ENCODE results near the gene ZCWPW2.

Gene ZCWPW2, protein sequence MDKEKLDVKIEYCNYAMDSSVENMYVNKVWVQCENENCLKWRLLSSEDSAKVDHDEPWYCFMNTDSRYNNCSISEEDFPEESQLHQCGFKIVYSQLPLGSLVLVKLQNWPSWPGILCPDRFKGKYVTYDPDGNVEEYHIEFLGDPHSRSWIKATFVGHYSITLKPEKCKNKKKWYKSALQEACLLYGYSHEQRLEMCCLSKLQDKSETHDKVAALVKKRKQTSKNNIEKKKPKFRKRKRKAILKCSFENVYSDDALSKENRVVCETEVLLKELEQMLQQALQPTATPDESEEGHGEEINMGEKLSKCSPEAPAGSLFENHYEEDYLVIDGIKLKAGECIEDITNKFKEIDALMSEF

GRCh38 chr3:28348629-28349468, at the start of gene ZCWPW2, which contains the start of gene AZI2:
Gene ZCWPW2, plus strand, starts transcription at chr3:28348721. Its CDS starts 64,348 bp downstream, at chr3:28413069.
Gene AZI2, minus strand, starts transcription at chr3:28348824. Its CDS starts 8,207 bp downstream, at chr3:28340617.
- peak; percentile 76 to 86 for DNase-seq (ENCODE audit: low read depth in 1 of 2, low spot score in 1 of 2)

- DNase-seq (ENCODE audit: low read depth in 1 of 2, low spot score in 1 of 2), result no peak
Observed at GRCh38 chr3:28299705-28300104, 48.8 kb upstream of the ZCWPW2 start.

- no peak for DNase-seq (ENCODE audit: low read depth in 1 of 2, low spot score in 1 of 2)
Observed at GRCh38 chr3:28300345-28300962, 48.1 kb upstream of the ZCWPW2 start.

DNA sequence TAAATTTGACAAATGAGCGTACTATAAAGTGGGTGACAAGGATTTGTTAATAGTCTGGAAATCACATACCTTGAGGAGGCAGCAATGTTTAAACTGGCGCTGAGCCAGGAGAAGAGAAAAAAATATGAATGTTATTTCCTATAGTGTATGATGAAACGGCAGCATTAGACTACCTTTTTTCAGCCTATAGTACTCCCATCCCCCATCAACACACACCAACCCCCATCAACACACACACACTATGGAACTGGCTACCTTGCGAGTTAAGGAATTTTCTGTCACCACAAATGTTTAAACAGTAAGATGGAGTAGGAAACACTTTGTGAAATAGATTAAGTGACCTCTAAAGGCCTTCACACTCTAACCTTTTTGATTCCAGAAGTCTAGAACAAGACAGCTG, 46.8 kb upstream of the ZCWPW2 start:
- no peak for DNase-seq (ENCODE audit: low read depth in 1 of 2, low spot score in 1 of 2)

GRCh38 chr3:28308196-28308595, 40.3 kb upstream of the ZCWPW2 start:
- DNase-seq (ENCODE audit: low read depth in 1 of 2, low spot score in 1 of 2), result no peak

GRCh38 chr3:28315711-28316110, 32.8 kb upstream of the ZCWPW2 start:
- no peak for DNase-seq (ENCODE audit: low read depth in 1 of 2, low spot score in 1 of 2)

DNA sequence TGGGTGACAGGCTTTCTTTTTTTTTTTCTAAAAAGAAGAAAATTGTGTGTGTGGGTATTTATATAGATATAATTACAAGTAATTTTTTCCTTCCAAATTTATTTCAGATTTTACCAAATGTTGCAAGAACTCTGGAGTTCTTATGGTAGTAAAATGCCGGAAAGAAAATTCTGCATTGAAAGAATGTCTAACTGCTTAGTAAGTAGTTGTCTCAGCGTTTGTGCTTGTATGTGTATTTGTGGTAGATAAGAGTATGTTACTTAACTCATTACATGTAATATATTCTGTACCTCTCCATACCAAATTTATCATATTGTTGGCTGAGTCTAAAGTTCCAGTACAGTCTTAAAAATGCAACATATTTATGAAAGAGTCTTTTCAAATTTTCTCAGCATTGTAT, 32.3 kb upstream of the ZCWPW2 start:
- DNase-seq (ENCODE audit: low read depth in 1 of 2, low spot score in 1 of 2), result no peak

GRCh38 chr3:28317438-28318022, 31.0 kb upstream of the ZCWPW2 start:
- no peak for DNase-seq (ENCODE audit: low read depth in 1 of 2, low spot score in 1 of 2)

- DNase-seq (ENCODE audit: low read depth in 1 of 2, low spot score in 1 of 2), result no peak
Observed at GRCh38 chr3:28320981-28321380, 27.5 kb upstream of the ZCWPW2 start.

DNA sequence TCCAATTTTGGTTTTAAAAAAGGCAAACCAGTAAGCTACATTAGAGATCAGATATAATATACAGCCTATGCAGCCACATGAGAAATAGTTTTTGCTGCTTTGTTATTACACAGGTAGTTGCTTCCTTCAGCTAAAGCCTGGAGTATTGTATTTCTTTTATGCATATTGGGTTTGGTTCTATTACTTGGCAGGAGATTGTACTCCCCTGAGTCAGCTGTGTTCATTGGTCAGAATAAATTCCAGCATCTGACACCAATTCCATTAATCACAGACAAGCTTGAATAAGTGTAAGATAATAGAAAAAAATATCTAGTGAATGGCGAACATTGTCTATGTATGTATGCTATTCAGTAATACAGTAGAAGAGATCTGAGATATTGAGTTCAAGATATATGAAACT, 26.1 kb upstream of the ZCWPW2 start:
- DNase-seq (ENCODE audit: low read depth in 1 of 2, low spot score in 1 of 2), result no peak

DNA sequence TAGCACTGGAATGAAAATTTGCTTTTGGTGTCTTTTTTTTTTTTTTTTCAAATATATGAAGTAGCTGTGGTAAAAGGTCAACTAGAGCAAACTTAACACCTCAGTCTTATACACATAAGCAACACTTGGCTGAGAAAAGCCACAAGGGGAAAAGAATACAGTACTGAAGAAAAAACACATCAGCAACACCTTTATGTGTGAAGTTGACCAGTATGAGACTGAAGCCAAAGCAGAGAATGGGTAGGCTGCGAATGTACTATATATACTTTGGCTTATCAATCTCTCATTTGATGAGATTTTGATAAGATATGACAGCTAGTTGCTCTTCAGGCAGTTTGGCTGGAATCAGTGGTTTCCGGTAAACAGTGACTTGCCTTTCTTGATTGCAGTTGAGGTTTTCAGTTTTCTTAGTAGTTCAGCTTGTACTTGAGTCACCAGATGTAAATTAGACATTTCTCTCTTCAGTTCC, 22.0 kb upstream of the ZCWPW2 start:
- DNase-seq (ENCODE audit: low read depth in 1 of 2, low spot score in 1 of 2), result no peak

- no peak for DNase-seq (ENCODE audit: low read depth in 1 of 2, low spot score in 1 of 2)
Observed at GRCh38 chr3:28328188-28329151, 20.1 kb upstream of the ZCWPW2 start.

DNA sequence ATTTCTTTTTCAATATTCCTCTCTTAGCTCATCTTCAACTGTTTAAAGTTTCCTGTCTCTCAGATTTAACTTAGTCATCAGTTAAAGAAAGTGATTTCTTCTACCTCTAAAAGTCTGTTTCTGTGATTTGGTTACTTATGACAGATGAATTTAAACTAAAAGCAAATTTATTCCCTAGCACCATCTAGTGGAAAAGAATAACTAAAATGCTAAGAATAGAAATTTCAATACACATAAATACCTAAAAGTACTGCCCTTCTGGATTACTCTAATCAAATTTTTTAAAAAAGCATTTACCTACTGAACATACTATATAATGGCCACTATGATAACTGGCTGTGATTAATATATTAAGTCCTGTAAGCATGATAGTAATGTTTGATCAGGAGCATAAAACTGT, 14.0 kb upstream of the ZCWPW2 start:
- no peak for DNase-seq (ENCODE audit: low read depth in 1 of 2, low spot score in 1 of 2)

DNA sequence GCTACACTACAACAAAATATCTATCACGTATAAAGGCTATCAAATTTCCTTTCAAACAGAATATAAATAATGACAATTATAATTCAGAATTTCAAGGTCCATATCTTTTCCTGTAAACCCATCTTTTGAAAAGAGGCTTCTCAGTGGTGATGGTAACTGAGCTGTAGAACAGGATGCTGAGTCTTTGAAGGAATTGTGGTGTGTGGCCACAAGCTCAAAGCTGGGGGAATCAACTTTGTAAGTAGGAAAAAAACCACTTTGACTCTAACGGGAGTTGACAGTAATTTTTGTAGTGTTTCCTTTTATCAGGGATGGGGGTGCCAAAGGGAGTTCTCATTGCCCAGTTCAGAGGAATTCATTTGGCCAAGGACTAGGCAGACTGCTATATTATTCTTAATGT, 13.3 kb upstream of the ZCWPW2 start:
- no peak for DNase-seq (ENCODE audit: low read depth in 1 of 2, low spot score in 1 of 2)

DNA sequence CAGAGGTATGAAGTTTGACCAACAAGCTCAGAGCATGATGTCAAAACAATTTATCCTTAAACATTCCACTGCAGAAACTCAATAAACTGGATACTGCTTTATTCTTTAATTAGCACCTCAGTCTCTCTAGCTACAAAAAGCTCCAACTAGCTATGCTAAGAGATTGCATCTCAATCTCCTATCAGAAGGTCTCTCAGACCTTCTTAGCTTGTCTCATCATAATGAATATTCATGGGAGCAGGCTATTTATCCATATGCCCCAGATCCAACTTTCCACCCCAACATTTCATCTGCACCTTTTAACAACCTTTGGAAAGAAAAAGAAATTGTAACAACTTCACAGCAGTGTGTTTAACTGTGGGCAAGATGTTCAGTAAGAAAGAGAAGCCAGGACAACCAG, 11.3 kb upstream of the ZCWPW2 start:
- DNase-seq (ENCODE audit: low read depth in 1 of 2, low spot score in 1 of 2), result no peak

DNA sequence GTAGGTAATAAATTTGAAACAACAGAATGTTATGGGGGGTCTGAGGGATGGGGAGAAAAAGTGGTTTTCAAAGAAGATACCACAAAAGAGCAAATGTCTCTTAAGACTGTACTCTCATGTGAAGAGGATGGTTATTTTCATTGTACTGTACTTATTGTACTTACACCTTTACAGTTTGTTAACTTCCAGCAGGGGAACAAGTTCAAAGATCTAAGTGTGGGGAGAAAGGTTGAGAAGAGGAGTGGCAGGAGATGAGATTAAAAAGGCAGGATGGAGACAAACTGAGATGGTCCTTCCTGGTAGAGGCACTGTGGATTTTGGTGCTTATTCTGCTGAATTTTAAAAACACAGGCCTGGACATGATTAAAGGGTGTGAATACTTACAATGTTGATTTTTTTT, 5.4 kb upstream of the ZCWPW2 start:
- DNase-seq (ENCODE audit: low read depth in 1 of 2, low spot score in 1 of 2), result no peak

DNA sequence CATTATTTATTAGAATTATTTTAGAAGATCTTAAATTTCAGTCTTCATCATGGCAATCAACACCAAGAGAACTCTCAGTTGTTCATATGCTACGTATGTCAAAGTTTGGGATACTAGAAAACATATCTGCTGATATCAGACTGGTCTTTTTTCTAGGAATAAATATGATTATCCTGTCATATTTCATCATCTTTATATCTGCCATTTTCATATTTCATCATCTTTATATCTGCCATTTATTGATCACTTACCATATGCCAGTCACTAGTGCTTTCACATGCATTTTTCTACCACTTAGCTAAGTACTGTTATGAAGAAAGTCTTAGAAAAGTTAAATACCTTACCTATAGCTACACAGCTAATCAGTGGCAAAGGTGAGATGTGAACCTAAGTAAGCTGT, 2.8 kb upstream of the ZCWPW2 start:
- DNase-seq (ENCODE audit: low read depth in 1 of 2, low spot score in 1 of 2), result no peak

DNA sequence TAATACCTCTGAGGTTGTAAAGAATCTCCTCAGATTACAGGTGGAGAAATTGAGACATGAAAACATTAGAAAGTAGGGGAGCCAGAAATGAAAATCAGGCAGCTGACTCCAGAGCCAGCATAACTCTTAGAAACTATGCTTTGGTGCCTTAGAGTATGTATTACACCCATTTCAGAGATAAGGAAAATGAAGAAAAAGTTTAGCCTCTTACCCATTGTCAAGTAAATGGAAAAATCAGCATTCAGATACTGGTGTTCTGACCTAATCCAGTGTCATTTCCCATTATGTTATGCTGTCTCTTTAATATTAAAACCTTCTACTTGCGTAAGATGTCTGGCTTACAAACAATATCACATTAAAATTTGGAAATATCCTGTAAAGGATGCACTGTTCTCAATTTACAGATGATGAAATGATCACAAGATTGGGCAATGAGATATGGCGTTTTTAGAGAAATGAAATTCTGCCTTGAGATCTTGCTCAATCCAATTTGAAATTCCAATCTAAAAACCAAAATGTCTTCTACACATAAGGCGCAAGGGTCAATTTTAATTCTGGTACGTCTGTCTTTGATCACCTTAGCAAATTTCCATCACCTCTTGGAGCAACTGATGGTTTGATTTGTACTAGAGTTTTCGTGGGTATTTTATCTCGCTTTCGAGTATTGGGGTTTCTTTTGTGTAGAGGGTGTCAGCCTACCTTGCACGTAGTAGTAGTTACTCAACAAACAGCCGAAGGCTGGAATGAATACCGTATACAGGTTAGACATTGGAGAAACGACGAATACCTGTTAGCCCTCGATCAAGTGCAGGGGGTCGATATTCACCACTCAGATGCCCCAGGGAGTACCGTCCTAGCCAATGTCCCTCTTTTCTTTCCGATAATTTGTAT, 902 bp upstream of the ZCWPW2 start:
- DNase-seq (ENCODE audit: low read depth in 1 of 2, low spot score in 1 of 2), result no peak

- DNase-seq (ENCODE audit: low read depth in 1 of 2, low spot score in 1 of 2), result no peak
Observed at GRCh38 chr3:28348265-28348628, 274 bp upstream of the ZCWPW2 start.

All from activated T-helper 1 cell treated with anti-CD3 and anti-CD28 coated beads, Interleukin-2, amount 50 U/mL, for 16 hours (primary cell).